ENCODE measurements around the gene SCARB1.
"Not testable (repeated sequence)": the region's sequence is repeated elsewhere in the genome, so short reads cannot be mapped to it uniquely, and the experiment has no call there.

The SCARB1 gene

GRCh38 chr12:124883263-124884130 is 19.8 kb upstream of the SCARB1 start:
- DNase-seq, result no peak

GRCh38 chr12:124881123-124881522 is 17.5 kb upstream of the SCARB1 start:
- no peak for DNase-seq

- not testable (repeated sequence) for DNase-seq
Measured at GRCh38 chr12:124880335-124880734, 16.7 kb upstream of the SCARB1 start.

DNA sequence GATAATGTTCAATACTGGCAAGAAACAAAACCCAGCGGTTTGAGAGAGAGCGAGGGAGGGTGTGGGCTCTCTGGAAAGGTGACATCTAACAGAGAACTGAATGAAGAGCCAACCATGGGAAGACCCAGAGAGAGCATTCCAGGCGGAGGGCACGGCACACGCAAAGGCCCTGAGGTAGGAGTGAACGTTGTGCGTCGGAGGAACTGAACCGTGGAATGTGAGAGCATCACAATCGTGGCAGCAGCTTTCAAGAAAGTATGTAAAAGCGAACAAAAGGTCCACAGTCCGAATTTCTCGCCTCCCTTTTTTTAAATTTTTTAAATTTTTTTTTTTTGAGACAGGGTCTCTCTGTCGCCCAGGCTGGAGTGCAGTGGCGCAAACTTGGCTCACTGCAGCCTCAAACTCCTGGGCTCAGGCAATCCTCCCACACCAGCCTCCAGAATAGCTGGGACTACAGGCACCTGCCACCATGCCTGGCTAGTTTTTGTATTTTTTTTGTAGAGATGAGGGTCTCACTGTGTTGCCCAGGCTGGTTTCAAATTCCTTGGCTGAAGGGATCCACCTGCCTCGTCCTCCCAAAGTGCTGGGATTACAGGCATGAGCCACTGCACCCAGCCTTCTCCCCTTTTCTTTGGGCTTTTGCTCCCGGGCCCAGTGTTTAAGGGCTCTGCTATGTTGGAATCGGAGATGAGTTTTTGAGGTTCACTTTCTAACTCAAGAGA is 15.3 kb upstream of the SCARB1 start:
- no peak for DNase-seq

- DNase-seq, result no peak
Measured at GRCh38 chr12:124877423-124877822, 13.8 kb upstream of the SCARB1 start.

DNA sequence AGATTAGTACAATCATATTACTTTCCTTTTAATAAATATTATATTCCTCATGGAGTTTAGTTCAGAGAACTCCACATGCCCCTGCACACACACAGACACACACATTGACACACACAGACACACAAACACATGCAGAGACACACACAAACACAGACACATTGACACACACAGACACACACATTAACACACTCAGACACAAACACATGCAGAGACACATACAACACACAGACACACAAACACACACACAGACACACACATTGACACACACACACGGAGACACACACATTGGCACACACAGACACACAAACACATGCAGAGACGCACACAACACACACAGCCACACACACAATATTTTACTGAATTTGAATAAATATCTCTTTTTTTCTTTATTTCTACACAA is 12.5 kb upstream of the SCARB1 start:
- DNase-seq, result no peak

DNA sequence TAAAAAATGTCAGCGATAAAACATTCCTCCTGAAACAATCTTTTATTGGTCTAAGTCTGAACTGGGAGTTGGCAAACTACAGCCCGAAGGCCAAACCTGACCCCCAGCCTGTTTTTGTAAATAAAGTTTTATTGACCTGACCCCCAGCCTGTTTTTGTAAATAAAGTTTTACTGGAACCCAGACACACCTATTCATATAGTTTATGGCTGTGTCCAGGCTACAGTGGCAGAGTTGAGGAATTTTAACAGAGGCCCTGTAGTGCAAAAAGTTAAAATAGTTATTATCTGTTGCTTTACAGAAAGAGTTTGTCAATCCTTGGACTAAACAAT is 12.1 kb upstream of the SCARB1 start:
- no peak for DNase-seq

DNA sequence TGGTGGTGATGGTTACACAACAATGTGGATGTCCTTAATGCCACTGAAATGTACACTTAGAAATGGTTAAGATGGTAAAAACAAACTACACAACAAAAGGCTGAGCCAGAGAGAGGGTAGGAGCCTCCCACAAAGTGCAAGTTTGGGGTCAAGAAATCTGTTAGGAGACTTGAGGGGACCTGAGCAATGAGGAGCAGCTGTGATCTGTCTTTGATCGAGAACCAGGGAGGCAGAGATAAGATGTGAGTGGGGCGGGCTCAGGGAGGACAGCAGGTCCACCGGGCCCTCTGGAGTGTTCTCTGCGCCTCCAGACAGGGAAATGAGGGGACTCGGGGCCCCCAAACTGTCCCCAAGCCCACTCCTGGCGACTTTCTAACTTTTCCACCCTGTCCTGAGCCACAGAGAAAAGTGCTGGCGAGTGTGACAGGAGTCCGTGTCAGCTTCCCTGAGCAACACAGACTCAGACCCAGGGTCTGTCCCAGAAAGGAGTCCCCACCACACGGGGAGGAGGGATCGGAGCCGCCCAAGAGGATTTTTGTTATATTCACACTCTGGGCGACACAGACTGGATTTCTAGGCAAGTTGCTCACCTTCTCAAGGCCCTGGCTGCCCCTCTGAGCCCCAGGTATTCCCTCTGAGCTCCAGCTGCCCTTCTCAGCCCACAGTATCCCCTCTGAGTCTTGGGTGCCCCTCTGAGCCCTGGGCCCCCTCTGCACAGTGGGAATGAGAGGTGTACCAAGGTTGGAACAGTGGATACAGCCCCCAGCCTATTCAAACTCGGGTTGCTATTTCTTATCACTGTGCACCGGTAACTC is 11.5 kb upstream of the SCARB1 start:
- no peak for DNase-seq

GRCh38 chr12:124874188-124874587 is 10.5 kb upstream of the SCARB1 start:
- DNase-seq, result no peak

DNA sequence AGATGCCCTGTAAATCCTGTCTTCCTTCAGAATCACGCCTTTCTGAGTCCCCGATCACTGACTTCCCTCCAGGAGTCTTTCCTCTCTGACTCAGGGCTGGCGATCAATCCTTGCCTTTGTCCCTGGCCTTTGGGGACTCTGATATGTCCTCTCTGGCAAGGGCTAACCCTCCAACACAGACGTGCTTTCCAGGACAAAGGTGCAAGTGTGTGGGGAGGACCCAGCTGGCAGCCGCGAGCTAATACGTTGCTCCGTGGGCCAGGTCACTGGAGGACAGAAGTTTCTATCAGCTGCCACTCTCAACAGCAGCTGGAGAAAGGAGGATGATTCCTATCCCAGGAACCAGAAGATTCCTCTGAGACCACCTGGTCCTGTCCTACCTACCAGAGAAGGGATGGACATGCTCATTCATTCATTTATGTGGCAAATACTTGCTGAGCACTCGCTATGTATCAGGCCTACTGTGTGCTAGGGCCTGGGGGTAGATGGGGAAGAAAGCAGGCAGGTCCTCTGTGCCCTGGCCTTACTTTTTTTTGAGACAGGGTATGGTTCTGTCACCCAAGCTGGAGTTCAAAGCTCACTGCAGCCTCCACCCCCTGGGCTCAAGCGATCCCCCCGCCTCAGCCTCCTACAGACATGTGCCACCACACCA is 8.5 kb upstream of the SCARB1 start:
- DNase-seq, result no peak

DNA sequence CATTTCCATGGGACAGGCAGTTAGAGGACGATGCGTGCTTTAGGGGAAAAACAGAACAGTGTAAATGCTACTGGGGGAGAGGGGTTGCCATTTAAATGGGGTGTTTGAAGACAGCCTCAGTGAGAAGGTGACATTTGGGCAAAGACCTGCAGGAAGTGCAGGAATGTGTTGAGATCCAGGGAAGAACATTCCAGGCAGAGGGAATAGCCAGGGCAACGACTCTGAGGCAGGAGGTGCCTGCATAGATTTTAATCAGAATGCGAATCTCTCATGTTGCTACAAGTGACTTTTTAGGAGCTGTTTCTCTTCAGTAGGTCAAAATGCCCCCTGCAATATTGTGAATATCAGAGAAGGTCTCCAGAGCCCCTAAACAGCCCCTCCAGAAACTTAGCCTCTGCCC is 7.6 kb upstream of the SCARB1 start:
- no peak for DNase-seq

DNA sequence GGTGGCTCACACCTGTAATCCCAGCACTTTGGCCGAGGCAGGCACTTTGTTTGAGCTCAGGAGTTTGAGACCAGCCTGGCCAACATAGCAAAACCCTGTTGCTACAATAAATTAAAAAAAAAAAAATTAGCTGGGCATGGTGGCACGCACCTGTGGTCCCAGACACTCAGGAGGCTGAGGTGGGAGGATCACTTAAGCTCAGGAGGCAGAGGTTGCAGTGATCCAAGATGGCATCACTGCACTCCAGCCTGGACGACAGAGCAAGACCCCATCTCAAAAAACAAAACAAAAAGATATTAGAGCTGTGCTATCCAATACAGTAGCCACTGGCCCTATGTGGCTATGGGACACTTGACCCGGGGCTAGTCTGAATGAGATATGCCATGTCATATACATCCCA is 6.9 kb upstream of the SCARB1 start:
- no peak for DNase-seq

DNA sequence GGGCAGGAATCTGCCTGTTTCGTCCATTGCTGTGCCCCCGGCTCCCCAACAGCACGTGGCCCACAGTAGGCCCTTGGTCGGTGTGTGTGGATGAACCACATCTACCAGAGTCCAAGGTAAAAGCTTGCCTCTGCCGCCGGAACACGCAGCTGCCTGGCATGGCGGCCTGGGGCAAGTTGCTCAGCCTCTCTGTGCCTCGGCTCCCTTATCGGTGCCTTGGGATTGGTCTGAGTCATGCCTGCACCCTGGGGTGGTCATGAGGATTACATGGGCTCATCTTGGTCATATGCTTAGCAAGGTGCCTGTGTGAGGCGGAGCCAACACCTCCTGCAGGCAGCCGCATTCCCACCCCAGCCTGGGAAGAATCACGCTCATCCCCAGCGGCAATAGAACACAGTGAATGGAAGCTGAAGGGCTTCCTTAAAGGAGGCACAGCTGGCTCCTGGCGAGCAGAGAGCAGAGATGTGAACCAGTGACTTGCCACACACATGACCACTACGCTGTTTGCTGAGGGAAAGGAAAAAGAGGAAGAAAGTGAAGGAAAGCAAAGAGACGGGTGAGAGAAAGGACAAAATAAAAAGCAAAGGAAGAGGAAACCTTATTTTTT is 5.5 kb upstream of the SCARB1 start:
- DNase-seq, result no peak

DNA sequence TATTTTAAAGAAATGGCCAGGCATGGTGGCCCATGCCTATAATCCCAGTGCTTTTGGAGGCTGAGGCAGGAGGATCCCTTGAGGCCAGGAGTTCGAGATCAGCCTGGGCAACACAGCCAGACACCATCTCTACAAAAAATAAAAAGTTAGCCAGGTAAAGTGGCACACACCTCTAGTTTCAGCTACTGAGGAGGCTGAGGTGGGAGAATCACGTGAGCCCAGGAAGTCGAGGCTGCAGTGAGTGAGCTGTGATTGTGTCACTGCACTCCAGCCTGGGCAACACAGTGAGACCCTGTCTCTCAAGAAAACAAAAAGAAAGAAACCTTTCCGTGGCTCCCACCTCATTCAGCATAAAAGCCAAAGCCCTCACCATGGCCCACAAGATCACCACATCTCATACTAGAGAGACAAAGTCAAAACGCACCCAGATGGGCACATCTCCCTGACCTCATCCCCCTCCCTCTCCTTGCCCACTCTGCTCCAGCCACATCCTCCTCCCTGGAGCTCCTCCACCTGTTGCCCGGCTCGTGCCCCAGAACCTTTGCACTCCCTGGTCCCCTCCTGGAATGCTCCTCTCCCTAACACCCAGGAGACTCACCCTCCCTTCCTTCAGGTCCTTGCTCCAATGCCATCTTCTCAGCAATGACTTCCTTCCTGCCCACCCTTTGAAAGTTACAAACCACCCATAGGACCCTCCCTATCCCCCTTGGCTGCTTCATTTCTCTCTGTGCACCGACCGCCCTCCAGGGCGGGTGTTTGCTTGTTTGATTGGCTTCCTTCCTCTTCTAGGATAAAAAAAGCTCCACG is 4.8 kb upstream of the SCARB1 start:
- DNase-seq, result no peak

DNA sequence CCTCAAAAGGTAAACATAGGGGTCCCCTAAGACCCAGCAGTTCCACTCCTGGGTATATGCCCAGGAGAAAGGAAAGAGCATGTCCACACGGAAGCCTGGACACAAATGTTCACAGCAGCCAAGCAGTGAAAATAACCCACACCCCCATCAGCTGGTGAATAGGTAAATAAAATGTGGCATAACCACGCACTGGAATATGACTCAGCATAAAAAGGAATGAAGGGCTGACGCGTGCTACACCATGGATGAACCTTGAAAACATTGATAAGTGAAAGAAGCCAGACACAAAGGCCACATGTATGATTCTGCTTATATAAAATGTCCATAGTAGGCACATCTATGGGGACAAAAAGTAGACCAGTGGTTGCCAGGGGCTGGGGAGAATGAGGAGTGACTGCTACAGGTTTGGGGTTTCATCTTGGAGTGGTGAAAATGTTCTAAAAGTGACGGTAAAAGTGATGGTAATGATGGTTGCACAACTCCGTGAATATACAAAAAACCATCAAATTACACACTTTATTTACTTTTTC is 3.8 kb upstream of the SCARB1 start:
- DNase-seq, result no peak

- no peak for DNase-seq
Measured at GRCh38 chr12:124866883-124867400, 3.3 kb upstream of the SCARB1 start.

DNA sequence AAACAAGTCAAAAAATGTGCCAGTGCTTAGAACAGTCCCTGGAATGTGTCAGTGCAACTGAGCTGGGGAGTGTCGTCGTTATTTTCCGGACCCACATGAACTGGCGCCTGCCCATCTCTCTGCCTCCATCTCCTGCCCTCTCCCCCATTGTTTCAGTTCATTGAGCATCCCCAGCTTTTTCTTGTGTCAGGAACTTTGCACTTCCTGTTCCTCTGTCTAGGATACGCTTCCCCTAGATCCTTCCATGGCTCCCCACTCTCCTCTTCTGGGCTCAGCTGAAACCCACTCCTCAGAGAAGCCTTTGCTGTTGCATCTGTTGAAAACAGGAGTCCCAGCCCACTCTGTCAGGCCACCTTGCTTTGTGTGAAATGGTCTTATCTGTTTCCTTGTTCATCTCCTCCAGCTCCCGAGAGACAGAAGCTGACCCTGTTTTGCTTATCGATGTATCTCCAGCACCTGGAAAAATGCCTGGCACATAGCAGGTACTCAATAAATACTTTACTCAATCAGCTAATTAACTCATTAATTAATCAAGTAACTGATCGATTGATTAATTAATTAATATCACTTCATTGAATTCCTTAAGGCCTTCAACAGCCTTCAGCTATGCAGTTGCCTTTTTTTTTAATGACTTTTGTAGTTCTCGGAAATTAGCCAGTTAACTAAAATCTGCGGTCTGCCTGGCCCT is 2.7 kb upstream of the SCARB1 start:
- no peak for DNase-seq

DNA sequence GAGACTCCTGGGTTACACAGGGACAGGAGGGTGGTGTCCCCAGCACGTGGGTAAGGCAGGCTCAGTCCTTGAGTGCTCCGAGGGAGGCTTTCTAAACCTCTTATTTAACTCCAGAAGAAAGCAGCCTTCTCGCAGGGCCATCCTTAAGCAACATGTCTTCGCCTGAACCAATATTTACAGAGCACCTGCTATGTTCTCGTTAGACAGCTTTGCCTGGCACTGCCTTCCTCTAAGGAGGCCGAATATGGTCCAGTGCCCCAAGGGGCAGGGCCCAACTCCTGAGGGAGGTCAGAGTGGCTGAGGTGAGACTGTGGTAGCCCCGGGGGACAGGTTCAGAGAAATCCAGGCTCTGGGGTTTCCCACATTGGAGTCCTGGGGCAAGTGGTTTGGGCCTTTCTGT is 2.1 kb upstream of the SCARB1 start:
- DNase-seq, result no peak

DNA sequence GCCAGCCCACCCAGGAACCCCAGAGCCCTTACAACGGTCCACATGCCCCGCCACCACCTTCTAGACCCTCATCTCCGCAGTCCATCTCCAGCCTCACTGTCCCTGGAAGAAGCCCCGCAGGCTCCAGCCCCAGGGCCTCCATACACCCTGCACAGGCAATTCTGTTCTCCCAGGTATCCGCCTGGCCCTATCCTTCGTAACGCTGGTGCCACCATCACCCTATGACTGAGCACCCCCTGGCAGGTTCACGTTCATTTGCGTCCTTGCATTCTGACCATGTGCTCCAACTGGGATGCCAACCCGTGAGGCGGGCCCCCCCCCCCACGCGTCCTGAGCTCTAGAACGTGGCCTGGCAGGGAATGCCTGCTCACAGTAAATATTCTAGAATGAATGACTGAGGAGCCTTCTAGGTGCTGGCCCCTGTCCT is 675 bp upstream of the SCARB1 start:
- no peak for DNase-seq

- peak; percentile 41 to 51 for DNase-seq
Measured at GRCh38 chr12:124862768-124863415, 772 bp downstream of the SCARB1 start.
